Gastrocnemius medialis (tissue), 4 donors: ENCODE data around the gene ZNF330.

Source experiments
- CTCF ChIP-seq, 5 experiments: fragments of 450-650 bp in 3 of 5; fragments of 200-600 bp in 2 of 5; sonication (generic) in 2 of 5; IDR thresholded peaks in 4 of 5; conservative IDR thresholded peaks in 1 of 5; 1 replicate in 4 of 5; 2 replicates in 1 of 5; pipeline ENCODE4 v1.5.1; 2016 to 2019; ENCODE audit warnings: antibody characterized with exemption in 5 of 5, mild to moderate bottlenecking in 3 of 5, moderate library complexity in 3 of 5
- POLR2A ChIP-seq, 2 donors: fragments of 450-650 bp; IDR thresholded peaks; one replicate each; pipeline ENCODE4 v1.6.1; 2017; ENCODE audit warnings: antibody characterized with exemption in 2 of 2, mild to moderate bottlenecking in 2 of 2, moderate library complexity in 2 of 2

GRCh38 chr4:141233673-141234072, 13.0 kb downstream of the ZNF330 start:
- TF ChIP-seq CTCF (IDR thresholded peaks at IDR 0.05 in 4 of 5, conservative IDR thresholded peaks at IDR 0.05 in 1 of 5) (no peak), POLR2A (IDR thresholded peaks at IDR 0.05) (no peak)
